Measurements from ENCODE around the gene CAMK1G. TPM values are rescaled to one million over a fixed set of nuclear protein-coding genes. Genes with fewer than 3 reads are reported as not detected.

The CAMK1G gene
- not detected in 2 replicates for total RNA-seq

GRCh38 chr1:209583408-209583807 lies at the start of gene CAMK1G:
Gene CAMK1G, plus strand, starts transcription at chr1:209583714. Its CDS starts 11,270 bp downstream, at chr1:209594984.

GRCh38 chr1:209652121-209652735 lies 68.7 kb downstream of the CAMK1G start, which contains the start of gene LAMB3:
Gene LAMB3, minus strand, starts transcription at chr1:209652425. Its CDS starts 1,481 bp downstream, at chr1:209650944.

Other genes with a start within 250 kb of the CAMK1G start
- 3.3 and 3.7 TPM in 2 replicates for gene LAMB3, start 68.7 kb downstream of the CAMK1G start, total RNA-seq
- 0.72 and 4.7 TPM in 2 replicates for gene G0S2, start 91.7 kb downstream of the CAMK1G start, total RNA-seq
- not detected in 2 replicates for gene HSD11B1, start 121.1 kb downstream of the CAMK1G start, total RNA-seq
- not detected in 2 replicates for gene TRAF3IP3, start 172.3 kb downstream of the CAMK1G start, total RNA-seq
- 3.2 and 4.6 TPM in 2 replicates for gene C1orf74, start 200.8 kb downstream of the CAMK1G start, total RNA-seq
- gene IRF6, start 222.4 kb downstream of the CAMK1G start, total RNA-seq = 14.1 and 20.8 TPM in 2 replicates
- gene UTP25, start 244.3 kb downstream of the CAMK1G start, total RNA-seq = 16.8 and 18.2 TPM in 2 replicates